GM18868 (cell line): ENCODE results near the gene NUTM2G.
"Not testable (repeated sequence)": the region's sequence is repeated elsewhere in the genome, so short reads cannot be mapped to it uniquely, and the experiment has no call there.

Experiments
- ATAC-seq: cut with Tn5 transposase; IDR thresholded peaks from one replicate; pipeline ENCODE4 v1.9.1; 2021; ENCODE audit warnings: mild to moderate bottlenecking, moderate library complexity; ENCODE audit not compliant: unreplicated experiment

The NUTM2G gene

DNA sequence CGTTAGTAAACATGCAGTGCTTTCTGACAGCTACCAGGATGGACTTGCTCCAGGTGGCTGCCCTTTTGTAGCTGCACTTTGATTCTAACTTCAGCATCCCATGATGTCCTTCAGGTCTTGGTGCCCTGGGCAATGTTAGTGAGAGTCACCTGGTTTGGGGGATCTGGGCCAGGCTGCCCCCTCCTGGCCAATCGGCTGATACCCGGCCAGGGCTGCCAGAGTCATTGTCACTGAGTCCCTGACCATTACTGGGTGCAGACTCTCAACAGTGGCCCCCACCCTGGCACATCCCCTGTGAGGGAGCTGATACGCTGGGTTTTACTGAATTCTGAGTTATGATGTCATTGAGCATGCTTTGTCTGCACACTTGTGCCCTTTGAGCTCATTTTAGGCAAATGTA, 13.5 kb downstream of the NUTM2G start:
- not testable (repeated sequence) for ATAC-seq

DNA sequence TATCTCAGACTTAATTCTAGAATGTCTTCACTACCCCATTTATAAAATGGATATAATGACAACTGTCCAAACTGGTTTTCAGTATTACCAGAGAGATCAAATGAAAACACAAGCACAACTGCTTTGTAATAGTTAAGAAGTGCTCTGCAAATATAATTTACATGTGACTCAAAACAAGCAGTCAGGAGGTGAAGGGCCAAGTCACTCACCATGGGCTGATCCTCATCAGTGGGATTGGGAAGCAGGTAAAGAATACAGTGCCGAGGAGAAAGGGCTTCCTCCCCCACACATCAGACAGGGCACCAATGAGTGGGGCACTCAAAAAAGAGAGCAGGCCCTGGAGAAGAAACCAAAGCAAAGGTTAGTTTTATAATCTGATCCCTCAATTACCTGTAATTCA, 20.7 kb downstream of the NUTM2G start:
- ATAC-seq = not testable (repeated sequence)

DNA sequence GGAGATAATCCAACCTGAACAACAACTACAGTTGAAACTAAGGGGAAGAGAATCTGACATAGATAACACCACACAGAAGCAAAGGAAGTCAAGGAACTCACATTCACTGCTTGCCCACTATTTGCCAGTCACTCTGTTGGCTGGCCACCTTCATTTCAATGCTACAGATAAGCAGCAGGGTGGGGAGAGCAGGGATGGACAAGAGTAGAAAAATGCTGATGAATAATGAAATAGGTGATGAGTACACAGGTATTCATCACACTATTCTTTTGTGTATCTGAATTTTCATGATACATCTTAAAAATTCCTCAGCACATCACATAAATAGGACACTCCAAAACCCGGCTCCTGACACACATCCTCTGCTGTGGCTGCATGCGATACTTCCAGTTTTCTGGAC, 21.9 kb downstream of the NUTM2G start:
- not testable (repeated sequence) for ATAC-seq

DNA sequence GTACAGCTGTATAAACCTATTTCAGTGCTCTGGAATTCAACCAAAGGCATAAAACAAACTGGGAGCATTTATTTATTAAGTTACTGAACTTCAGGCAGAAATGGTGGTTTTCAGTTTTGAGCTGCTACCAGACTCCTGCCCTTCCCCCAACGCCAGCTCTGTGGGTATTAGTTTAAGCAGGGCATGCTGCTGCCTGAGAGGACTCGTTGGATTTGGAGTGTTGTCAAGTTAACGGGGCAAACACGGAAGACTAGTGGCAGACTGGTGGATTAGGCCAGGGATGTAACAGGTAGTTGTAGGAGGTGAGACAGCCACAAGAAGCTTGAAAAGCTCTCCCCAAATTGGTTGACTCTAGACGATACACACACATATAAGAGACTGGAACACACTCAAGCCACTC, 38.9 kb downstream of the NUTM2G start:
- ATAC-seq = not testable (repeated sequence)

DNA sequence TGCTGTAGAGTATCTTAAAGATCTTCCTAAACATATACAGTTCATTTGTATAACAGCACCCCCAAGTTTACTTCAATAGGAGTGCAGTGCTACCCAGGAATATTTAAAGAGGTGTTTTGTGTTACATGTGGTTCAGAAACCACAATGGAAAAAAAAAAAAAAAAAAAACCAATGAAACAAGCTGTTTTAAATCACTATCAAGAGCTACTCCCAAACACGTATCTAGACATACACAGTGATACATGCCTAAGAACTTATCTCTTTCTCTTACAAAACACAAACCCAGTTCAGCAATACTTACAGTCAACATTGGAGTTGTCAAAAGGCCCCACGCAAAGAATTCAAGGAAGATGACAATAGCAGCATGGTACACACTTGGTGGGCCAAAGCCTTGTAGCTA, 43.9 kb downstream of the NUTM2G start:
- ATAC-seq = not testable (repeated sequence)

DNA sequence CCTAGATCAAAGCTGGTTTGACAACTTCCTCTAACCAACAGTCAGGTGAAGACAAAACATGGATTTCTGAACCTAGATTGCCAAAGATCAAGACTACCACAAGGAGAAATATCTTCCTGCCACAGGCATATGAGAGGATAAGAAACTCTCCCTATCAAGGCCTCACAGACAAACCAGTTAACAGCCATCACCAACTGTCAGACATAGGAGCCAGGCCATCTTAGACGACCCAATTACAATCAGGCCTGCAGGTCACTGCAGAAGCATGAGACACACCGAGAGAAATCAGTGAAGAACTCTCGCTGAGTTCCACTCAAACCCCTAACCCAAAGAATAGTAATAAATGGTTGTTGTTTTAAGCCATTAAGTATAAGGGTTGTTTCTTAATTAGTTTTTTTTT, 45.4 kb downstream of the NUTM2G start:
- not testable (repeated sequence) for ATAC-seq

DNA sequence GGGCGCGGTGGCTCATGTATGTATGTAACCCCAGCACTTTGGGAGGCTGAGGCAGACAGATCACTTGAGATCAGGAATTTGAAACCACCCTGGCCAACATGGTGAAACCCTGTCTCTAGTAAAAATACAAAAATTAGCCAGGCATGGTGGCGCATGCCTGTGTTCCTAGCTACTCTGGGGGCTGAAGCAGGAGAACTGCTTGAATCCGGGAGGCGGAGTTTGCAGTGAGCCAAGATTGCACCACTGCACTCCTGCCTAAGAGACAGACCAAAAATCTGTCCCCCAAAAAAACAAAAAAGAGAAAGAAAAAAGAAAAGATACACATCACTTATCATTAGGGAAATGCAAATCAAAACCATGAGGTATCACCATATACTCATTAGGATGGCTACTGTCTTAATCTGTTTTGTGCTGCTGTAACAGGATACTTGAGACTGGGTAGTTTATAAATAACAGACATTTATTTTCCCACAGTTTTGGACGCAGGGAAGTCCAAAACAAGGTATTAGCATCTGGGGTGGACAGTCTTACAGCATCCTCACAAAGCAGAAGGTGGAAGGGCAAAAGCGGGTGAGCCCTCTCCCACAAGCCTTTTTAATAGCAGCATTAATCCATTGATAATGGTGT, 55.0 kb downstream of the NUTM2G start:
- ATAC-seq = not testable (repeated sequence)

DNA sequence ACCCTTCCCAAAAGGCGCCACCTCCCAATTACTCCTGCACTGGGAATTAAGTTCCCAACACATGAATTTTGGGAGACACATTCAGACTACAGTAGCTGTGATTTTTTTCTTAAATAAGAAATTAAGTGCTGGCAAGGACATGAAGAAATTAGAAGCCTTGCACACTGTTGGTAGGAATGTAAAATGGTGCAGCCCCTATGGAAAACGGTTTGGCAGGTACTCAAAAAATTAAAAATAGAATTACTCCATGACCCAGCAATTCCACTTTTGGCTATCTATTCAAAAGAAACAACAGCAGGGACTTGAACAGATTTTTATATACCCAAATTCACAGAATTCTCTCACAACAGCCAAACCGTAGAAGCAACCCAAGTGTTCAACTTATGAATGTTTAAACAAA, 55.5 kb downstream of the NUTM2G start:
- not testable (repeated sequence) for ATAC-seq

DNA sequence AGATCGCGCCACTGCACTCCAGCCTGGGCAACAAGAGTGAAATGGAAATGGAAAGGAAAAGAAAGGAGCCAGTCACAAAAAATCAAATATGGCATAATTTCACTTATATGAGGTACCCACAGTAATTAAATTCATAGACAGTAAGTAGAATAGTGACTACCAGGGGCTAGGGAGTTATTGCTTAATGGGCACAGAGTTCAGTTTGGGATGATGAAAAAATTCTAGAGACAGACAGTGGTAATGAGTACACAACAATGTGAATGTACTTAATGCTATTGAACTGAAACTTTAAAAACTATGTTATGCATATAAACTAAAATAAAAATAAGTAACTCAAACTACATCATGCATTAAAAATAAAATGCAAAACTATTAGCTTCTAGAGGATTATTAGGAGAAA, 56.2 kb downstream of the NUTM2G start:
- not testable (repeated sequence) for ATAC-seq
